GM19372 (cell line): ENCODE measurements around the gene TMEM132E.

ENCODE experiments used
- ATAC-seq: cut with Tn5 transposase; IDR thresholded peaks from one replicate; pipeline ENCODE4 v1.9.1; 2021; ENCODE audit warnings: mild to moderate bottlenecking, low read depth, moderate library complexity; ENCODE audit not compliant: unreplicated experiment

TMEM132E gene

GRCh38 chr17:34567691-34568465 is 11.5 kb upstream of the TMEM132E start:
- no peak for ATAC-seq

- ATAC-seq = no peak
These were observed 10.4 kb upstream of the TMEM132E start for GRCh38 chr17:34568953-34569352.

GRCh38 chr17:34569591-34569990 is 9.8 kb upstream of the TMEM132E start:
- ATAC-seq = no peak

GRCh38 chr17:34570506-34570905 is 8.9 kb upstream of the TMEM132E start:
- no peak for ATAC-seq

- no peak for ATAC-seq
These were observed 7.8 kb upstream of the TMEM132E start for GRCh38 chr17:34571428-34572130.

GRCh38 chr17:34572483-34572882 is 6.9 kb upstream of the TMEM132E start:
- no peak for ATAC-seq

GRCh38 chr17:34575182-34575581 is 4.2 kb upstream of the TMEM132E start:
- no peak for ATAC-seq

- no peak for ATAC-seq
These were observed 1.4 kb upstream of the TMEM132E start for GRCh38 chr17:34578016-34578415.

GRCh38 chr17:34578656-34579016 is 746 bp upstream of the TMEM132E start:
- ATAC-seq = no peak

- no peak for ATAC-seq
These were observed 750 bp downstream of the TMEM132E start for GRCh38 chr17:34579979-34580684.

- no peak for ATAC-seq
These were observed 1.5 kb downstream of the TMEM132E start for GRCh38 chr17:34580685-34581445.

- ATAC-seq = no peak
These were observed 2.2 kb downstream of the TMEM132E start for GRCh38 chr17:34581446-34582184.

GRCh38 chr17:34582185-34582900 is 3.0 kb downstream of the TMEM132E start:
- no peak for ATAC-seq

- no peak for ATAC-seq
These were observed 3.5 kb downstream of the TMEM132E start for GRCh38 chr17:34582901-34583245.

- no peak for ATAC-seq
These were observed 5.5 kb downstream of the TMEM132E start for GRCh38 chr17:34584805-34585416.

- no peak for ATAC-seq
These were observed 7.0 kb downstream of the TMEM132E start for GRCh38 chr17:34586346-34586846.

GRCh38 chr17:34588266-34588665 is 8.9 kb downstream of the TMEM132E start:
- ATAC-seq = no peak

- ATAC-seq = no peak
These were observed 10.0 kb downstream of the TMEM132E start for GRCh38 chr17:34589120-34589965.
